H1 (cell line): ENCODE results near the gene AMPD3. TPM values are rescaled to one million over a fixed set of nuclear protein-coding genes. Genes with fewer than 3 reads are reported as not detected.
A peak's percentile ranks its signal among the peaks of the same experiment; 100 is the strongest.

Experiments used
- CTCF ChIA-PET: fragments of 300-600 bp; sonication (Branson Sonifier 250); formaldehyde crosslinking; loops from one replicate; lab custom pipeline; 2021; ENCODE audit not compliant: partially characterized antibody; lab: Charles Lee
- POLR2A ChIA-PET: fragments of 300-600 bp; sonication (Branson Sonifier 250); formaldehyde crosslinking; loops from one replicate; lab custom pipeline; 2021; ENCODE audit warnings: inconsistent platforms; ENCODE audit not compliant: partially characterized antibody; lab: Charles Lee
- DNase-seq, 2 experiments: peaks; one replicate each; pipeline versions ENCODE4 v3.0.0 to v3.0.0-alpha.2; 2010 to 2022; ENCODE audit warnings: low spot score in 2 of 2, low read depth in 1 of 2, mixed read lengths in 1 of 2
- FAIRE-seq: peaks from 2 replicates; lab custom pipeline; 2011; peaks lifted over from hg19 to GRCh38; lab: Jason Lieb, UNC
- H2AFZ ChIP-seq: 2 replicates; pipeline ENCODE4 v1.8.1; 2012; ENCODE audit warnings: low read length, inconsistent platforms
- H2AK5ac ChIP-seq: 2 replicates; pipeline ENCODE4 v1.6.1; 2013; ENCODE audit warnings: low read depth, low read length
- H2BK120ac ChIP-seq: replicated peaks from 2 replicates; pipeline ENCODE3; 2013; ENCODE audit warnings: low read depth, low read length, inconsistent platforms
- H2BK12ac ChIP-seq: 2 replicates; pipeline ENCODE4 v1.6.1; 2013; ENCODE audit warnings: low read depth, low read length
- H2BK15ac ChIP-seq: 2 replicates; pipeline ENCODE4 v1.6.1; 2013; ENCODE audit warnings: low read length
- H2BK20ac ChIP-seq: 2 replicates; pipeline ENCODE4 v1.6.1; 2013; ENCODE audit warnings: low read length
- H2BK5ac ChIP-seq: 2 replicates; pipeline ENCODE4 v1.6.1; 2013; ENCODE audit warnings: low read depth, low read length
- H3K14ac ChIP-seq: 2 replicates; pipeline ENCODE4 v1.6.1; 2013; ENCODE audit warnings: inconsistent platforms; ENCODE audit not compliant: insufficient read length
- H3K18ac ChIP-seq: 2 replicates; pipeline ENCODE4 v1.6.1; 2013; ENCODE audit warnings: low read length; ENCODE audit errors: extremely low read depth
- H3K23ac ChIP-seq: 2 replicates; pipeline ENCODE4 v1.6.1; 2013; ENCODE audit warnings: inconsistent platforms; ENCODE audit not compliant: insufficient read length
- H3K23me2 ChIP-seq: 2 replicates; pipeline ENCODE4 v1.6.1; 2013; ENCODE audit warnings: low read depth, low read length
- H3K27ac ChIP-seq: 2 replicates; pipeline ENCODE4 v1.6.1; 2011; ENCODE audit warnings: low read depth, low read length, inconsistent platforms
- H3K27me3 ChIP-seq, 4 experiments: replicated peaks in 1 of 4; 1 replicate in 1 of 4; 2 replicates in 3 of 4; pipeline versions ENCODE4 v1.6.1 to v1.8.1; 2011 to 2013; ENCODE audit warnings: low read length in 3 of 4, mild to moderate bottlenecking in 3 of 4, inconsistent platforms in 2 of 4, mixed read lengths in 2 of 4, moderate library complexity in 1 of 4; ENCODE audit not compliant: control insufficient read depth in 3 of 4, insufficient read depth in 3 of 4; ENCODE audit errors: extremely low read depth in 1 of 4
- H3K36me3 ChIP-seq, 4 experiments: 2 replicates each; pipeline versions ENCODE4 v1.6.1 to v1.8.1; 2011 to 2013; ENCODE audit warnings: mild to moderate bottlenecking in 4 of 4, low read length in 3 of 4, moderate library complexity in 2 of 4, control low read depth in 1 of 4, inconsistent platforms in 1 of 4; ENCODE audit not compliant: insufficient read depth in 4 of 4, control insufficient read depth in 2 of 4
- H3K4ac ChIP-seq: replicated peaks from 2 replicates; pipeline ENCODE3; 2013; ENCODE audit warnings: low read length, low read depth, mixed read lengths, inconsistent platforms; ENCODE audit not compliant: insufficient read length
- H3K4me1 ChIP-seq, 4 experiments: replicated peaks in 1 of 4; 1 replicate in 1 of 4; 2 replicates in 3 of 4; pipeline versions ENCODE4 v1.6.1 to v1.8.1; 2011 to 2013; ENCODE audit warnings: low read length in 3 of 4, inconsistent platforms in 2 of 4, mixed read lengths in 1 of 4; ENCODE audit not compliant: insufficient read depth in 4 of 4, control insufficient read depth in 3 of 4
- H3K4me2 ChIP-seq, 2 experiments: 2 replicates each; pipeline versions ENCODE4 v1.6.1 to v1.8.1; 2011 to 2013; ENCODE audit warnings: low read depth in 2 of 2, low read length in 2 of 2, control low read depth in 1 of 2, inconsistent platforms in 1 of 2, mild to moderate bottlenecking in 1 of 2; ENCODE audit not compliant: insufficient read depth in 1 of 2
- H3K4me3 ChIP-seq, 4 experiments: fragments of 200-600, 300-600 bp in 1 of 4; sonication (generic), shearing (Covaris generic), sonication (Bioruptor Twin) in 1 of 4; 2 replicates each; pipeline versions ENCODE4 v1.5.1 to v1.8.1; 2011 to 2016; ENCODE audit warnings: low read length in 4 of 4, low read depth in 3 of 4, control low read depth in 2 of 4, inconsistent platforms in 2 of 4, mild to moderate bottlenecking in 2 of 4, mixed read lengths in 1 of 4, moderate library complexity in 1 of 4; ENCODE audit not compliant: insufficient read depth in 2 of 4; ENCODE audit errors: extremely low read depth in 1 of 4
- H3K56ac ChIP-seq: replicated peaks from 2 replicates; pipeline ENCODE3; 2013; ENCODE audit warnings: low read depth, mild to moderate bottlenecking, mixed read lengths, low read length, inconsistent platforms; ENCODE audit not compliant: insufficient read length
- H3K79me1 ChIP-seq: 2 replicates; pipeline ENCODE4 v1.6.1; 2013; ENCODE audit warnings: low read depth, low read length, control low read depth
- H3K79me2 ChIP-seq, 2 experiments: 2 replicates each; pipeline versions ENCODE4 v1.6.1 to v1.8.1; 2012 to 2013; ENCODE audit warnings: low read length in 2 of 2, mild to moderate bottlenecking in 2 of 2, inconsistent platforms in 1 of 2; ENCODE audit not compliant: insufficient read depth in 2 of 2, control insufficient read depth in 1 of 2
- H3K9ac ChIP-seq, 4 experiments: replicated peaks in 1 of 4; 1 replicate in 1 of 4; 2 replicates in 3 of 4; pipeline versions ENCODE4 v1.6.1 to v1.8.1; 2011 to 2013; ENCODE audit warnings: low read depth in 3 of 4, low read length in 3 of 4, control low read depth in 2 of 4, mild to moderate bottlenecking in 2 of 4, moderate library complexity in 2 of 4, inconsistent platforms in 1 of 4; ENCODE audit errors: extremely low read depth in 1 of 4
- H3K9me3 ChIP-seq, 2 experiments: 2 replicates each; pipeline versions ENCODE4 v1.6.1 to v1.8.1; 2012 to 2013; ENCODE audit warnings: mild to moderate bottlenecking in 2 of 2, moderate library complexity in 2 of 2, control low read depth in 1 of 2, inconsistent platforms in 1 of 2, low read depth in 1 of 2, low read length in 1 of 2, mixed read lengths in 1 of 2; ENCODE audit not compliant: insufficient read depth in 2 of 2
- H4K20me1 ChIP-seq, 2 experiments: replicated peaks in 1 of 2; 2 replicates each; pipeline versions ENCODE3 to v1.8.1; 2011 to 2013; ENCODE audit warnings: inconsistent platforms in 2 of 2, low read length in 2 of 2, mild to moderate bottlenecking in 1 of 2; ENCODE audit not compliant: insufficient read depth in 2 of 2, control insufficient read depth in 1 of 2
- H4K5ac ChIP-seq: 2 replicates; pipeline ENCODE4 v1.6.1; 2013; ENCODE audit warnings: low read length, low read depth, mixed read lengths, inconsistent platforms; ENCODE audit not compliant: insufficient read length
- H4K8ac ChIP-seq: 2 replicates; pipeline ENCODE4 v1.8.0; 2013; ENCODE audit warnings: mild to moderate bottlenecking, moderate library complexity, low read length, inconsistent platforms; ENCODE audit not compliant: insufficient read depth; ENCODE audit errors: extremely low read depth
- H4K91ac ChIP-seq: replicated peaks from 2 replicates; pipeline ENCODE3; 2013; ENCODE audit warnings: low read length, mixed read lengths, inconsistent platforms; ENCODE audit not compliant: insufficient read length
- CBX8 ChIP-seq: fragments of 300-800, 300-1000 bp; sonication (generic); IDR thresholded peaks from 2 replicates; pipeline ENCODE4 v1.7.1; 2016; ENCODE audit warnings: low read depth, low read length, borderline replicate concordance
- CTCF ChIP-seq, 3 experiments: IDR thresholded peaks; 1 replicate in 2 of 3; 2 replicates in 1 of 3; pipeline versions ENCODE4 v1.5.1 to v1.6.1; 2011; ENCODE audit warnings: low read length in 3 of 3, mild to moderate bottlenecking in 3 of 3, inconsistent platforms in 2 of 3, low read depth in 1 of 3, moderate library complexity in 1 of 3; ENCODE audit not compliant: insufficient read depth in 1 of 3; ENCODE audit errors: control extremely low read depth in 1 of 3
- KDM1A ChIP-seq: fragments of 200-600, 300-600 bp; sonication (generic); IDR thresholded peaks from 2 replicates; pipeline ENCODE4 v1.7.1; 2016; ENCODE audit warnings: mild to moderate bottlenecking, low read length, borderline replicate concordance
- MAX ChIP-seq: IDR thresholded peaks from 2 replicates; pipeline ENCODE4 v1.6.1; 2012; ENCODE audit warnings: inconsistent platforms
- POLR2AphosphoS5 ChIP-seq: IDR thresholded peaks from 2 replicates; pipeline ENCODE4 v1.6.1; 2011; ENCODE audit warnings: low read depth, low read length
- RNF2 ChIP-seq: fragments of 200-900, 300-1000 bp; sonication (generic); IDR thresholded peaks from 2 replicates; pipeline ENCODE4 v1.7.1; 2016; ENCODE audit warnings: borderline replicate concordance, low read depth, mild to moderate bottlenecking, antibody characterized with exemption, low read length; ENCODE audit not compliant: poor library complexity, severe bottlenecking; ENCODE audit errors: missing control alignments
- SAP30 ChIP-seq: fragments of 300-600 bp; sonication (generic); IDR thresholded peaks from 2 replicates; pipeline ENCODE4 v1.7.1; 2012; ENCODE audit warnings: low read length, moderate library complexity, mild to moderate bottlenecking, inconsistent platforms; ENCODE audit not compliant: insufficient read depth, insufficient replicate concordance
- SIRT6 ChIP-seq: IDR thresholded peaks from one replicate; pipeline ENCODE4 v1.7.1; 2012; ENCODE audit warnings: low read length, inconsistent platforms
- SP1 ChIP-seq: IDR thresholded peaks from 2 replicates; pipeline ENCODE4 v1.6.1; 2011; ENCODE audit warnings: low read depth, low read length
- WGBS, 2 experiments: shearing (Covaris generic) in 1 of 2; methylation state at CpG; one replicate each; pipeline versions ENCODE4 v1.1.6 to v1.1.7; 2013 to 2015; ENCODE audit warnings: low lambda C conversion rate in 2 of 2, mixed read lengths in 2 of 2, inconsistent platforms in 1 of 2, low coverage in 1 of 2, missing lambda C conversion rate in 1 of 2; ENCODE audit not compliant: insufficient replicate concordance in 2 of 2, insufficient coverage in 1 of 2, insufficient read length in 1 of 2; ENCODE audit errors: extremely low coverage in 1 of 2, missing lambda C conversion rate in 1 of 2; 5-methylcytosine and 5-hydroxymethylcytosine counted together
- polyA plus RNA-seq, 7 experiments: library from polyadenylated mRNA; depleted of rRNA in 3 of 7; stranded (reverse) in 5 of 7; unstranded in 2 of 7; fragments of >200 nt in 5 of 7; fragments of 200-250 nt in 2 of 7; gene quantifications; 1 replicate in 5 of 7; 2 replicates in 1 of 7; 4 replicates in 1 of 7; pipeline versions ENCODE4 v1.2.1 to v1.2.3, GENCODE V29; 2011 to 2013; ENCODE audit warnings: missing spikeins in 2 of 7, mixed read lengths in 2 of 7
- total RNA-seq: library from RNA; stranded (reverse); fragmentation: NEBNext Ultra II Directional; extraction: Animal tissue kit (Norgen Biotek cat#: 25700); gene quantifications from 2 replicates; pipeline ENCODE4 v1.2.1, GENCODE V29; 2021

The AMPD3 gene
- total and polyA plus RNA-seq, 2 of the 8 experiments (the other 6 are each of a cell fraction or from before 2014, with no cell fraction given) = 4.0 to 6.3 TPM

- no peak overlapping the region for H2BK12ac ChIP-seq
- no peak overlapping the region for H3K4ac ChIP-seq
- no peaks in the 10 kb centered on the region for H3K79me1 ChIP-seq
- no peak overlapping the region for H2BK120ac ChIP-seq
- no peak overlapping the region for H2BK20ac ChIP-seq
- H3K23ac ChIP-seq = no peak overlapping the region
- peaks cover 2% of the 10 kb centered on the region; the same call in 1 of the 2 replicates for H3K23me2 ChIP-seq
- H4K5ac ChIP-seq = no peak overlapping the region
- H4K91ac ChIP-seq = peak overlapping the region; percentile 14
- 91% methylated on average over 18 of the region's 18 CpGs; no CpG with 5 or more reads in 1 of the 2 experiments for WGBS, 2 experiments
- H2BK5ac ChIP-seq = no peak overlapping the region
- no peak overlapping the region for H2AK5ac ChIP-seq
- FAIRE-seq = no peak
- H3K9ac ChIP-seq = no peak overlapping the region
- H3K79me2 ChIP-seq = no peaks in the 10 kb centered on the region
- peaks cover 0 to 5% (median 0%) of the 10 kb centered on the region in 4 experiments; a peak in 3 of 7 replicates for H3K4me1 ChIP-seq
- ChIA-PET POLR2A (no interaction called here), CTCF (no interaction called here)
- H3K36me3 ChIP-seq = no peaks in the 10 kb centered on the region; a peak in 1 of 8 replicates
- H3K4me2 ChIP-seq = no peak overlapping the region
- H3K9me3 ChIP-seq = no peaks in the 10 kb centered on the region; a peak in 1 of 4 replicates
- no peaks in the 10 kb centered on the region; a peak in 1 of 7 replicates for H3K27me3 ChIP-seq
- H4K8ac ChIP-seq = peak overlapping the region; percentile 77
- no peak overlapping the region for H3K18ac ChIP-seq
- H2AFZ ChIP-seq = no peak overlapping the region
- no peak overlapping the region for H3K4me3 ChIP-seq
- H3K27ac ChIP-seq = no peak overlapping the region
- H2BK15ac ChIP-seq = no peak overlapping the region
- no peak for DNase-seq
- H3K14ac ChIP-seq = no peak overlapping the region
- no peaks in the 10 kb centered on the region for H4K20me1 ChIP-seq
- no peak overlapping the region for H3K56ac ChIP-seq
- TF ChIP-seq KDM1A = no peak
- TF ChIP-seq RNF2 = no peak
- no peak for TF ChIP-seq MAX
- TF ChIP-seq CTCF (IDR thresholded peaks at IDR 0.05; ENCODE audit: control extremely low read depth in 1 of 3, insufficient read depth in 1 of 3, low read depth in 1 of 3, low read length in 3 of 3) = no peak
- no peak for TF ChIP-seq SP1
- TF ChIP-seq SAP30 = no peak
- no peak for TF ChIP-seq CBX8
- no peak for TF ChIP-seq POLR2AphosphoS5
- TF ChIP-seq SIRT6 = no peak
These were observed 38.1 kb downstream of the AMPD3 start for GRCh38 chr11:10493041-10493663.
